Choroid plexus epithelial cell (primary cell): ENCODE results near the gene ITPK1.

Experiments
- DNase-seq: peaks from one replicate; pipeline ENCODE4 v3.0.0-alpha.2; 2010; ENCODE audit warnings: low read depth
- H3K4me3 ChIP-seq: 2 replicates; pipeline ENCODE4 v1.5.1; 2011; ENCODE audit warnings: low read depth, mild to moderate bottlenecking, control low read depth, low read length, moderate library complexity
- CTCF ChIP-seq: conservative IDR thresholded peaks from 2 replicates; pipeline ENCODE4 v1.5.1; 2011; ENCODE audit warnings: low read depth, mild to moderate bottlenecking, control low read depth, inconsistent platforms, low read length, moderate library complexity

The ITPK1 gene

GRCh38 chr14:93036652-93037345 lies 78.9 kb downstream of the ITPK1 start:
- peak; percentile 39 for DNase-seq
- no peak for TF ChIP-seq CTCF
- H3K4me3 ChIP-seq = no peak overlapping the region

- peak; percentile 33 for DNase-seq
- TF ChIP-seq CTCF = no peak
- no peak overlapping the region for H3K4me3 ChIP-seq
These were observed 79.6 kb downstream of the ITPK1 start for GRCh38 chr14:93035917-93036651.

- no peak overlapping the region for H3K4me3 ChIP-seq
- no peak for TF ChIP-seq CTCF
- no peak for DNase-seq
These were observed 80.2 kb downstream of the ITPK1 start for GRCh38 chr14:93035585-93035916.

GRCh38 chr14:93034671-93034994 lies 81.1 kb downstream of the ITPK1 start:
- no peak for TF ChIP-seq CTCF
- H3K4me3 ChIP-seq = no peak overlapping the region
- no peak for DNase-seq

GRCh38 chr14:93033983-93034670 lies 81.6 kb downstream of the ITPK1 start:
- no peak for DNase-seq
- no peak overlapping the region for H3K4me3 ChIP-seq
- peak; percentile 65 for TF ChIP-seq CTCF

GRCh38 chr14:93033084-93033982 lies 82.4 kb downstream of the ITPK1 start:
- peak; percentile 3 for TF ChIP-seq CTCF
- H3K4me3 ChIP-seq = no peak overlapping the region
- DNase-seq = no peak
